Measurements from ENCODE around the gene ZIK1. TPM values are rescaled to one million over a fixed set of nuclear protein-coding genes. Genes with fewer than 3 reads are reported as not detected.

The ZIK1 gene
- total and polyA plus RNA-seq, 2 experiments from 2014 or later, result 10.3 to 40.5 TPM

GRCh38 chr19:57570707-57571106, 13.2 kb upstream of the ZIK1 start:
- no peak overlapping the region for H3K4me3 Mint-ChIP-seq
- Histone ChIP-seq H3K36me3 (ENCODE audit: insufficient read depth) (peaks cover 42% of the 10 kb centered on the region), H3K4me2 (no peak overlapping the region), H3K27ac (ENCODE audit: low read depth) (no peak overlapping the region), H3K9me2 (ENCODE audit: insufficient read depth) (0 out of 2 replicates have a peak, but pooled peaks cover under 1% of the 10 kb centered on the region), H2AFZ (no peak overlapping the region), H3F3A (replicated peaks; ENCODE audit: low read depth) (no peaks in the 10 kb centered on the region), H4K20me1 (replicated peaks; ENCODE audit: insufficient read depth) (no peaks in the 10 kb centered on the region), H3K4me3 (no peak overlapping the region), H3K79me2 (replicated peaks; ENCODE audit: insufficient read depth) (no peaks in the 10 kb centered on the region), H3K27me3 (ENCODE audit: insufficient read depth) (no peaks in the 10 kb centered on the region), H3K4me1 (ENCODE audit: insufficient read depth) (no peaks in the 10 kb centered on the region)
- TF ChIP-seq, protein P1, sequence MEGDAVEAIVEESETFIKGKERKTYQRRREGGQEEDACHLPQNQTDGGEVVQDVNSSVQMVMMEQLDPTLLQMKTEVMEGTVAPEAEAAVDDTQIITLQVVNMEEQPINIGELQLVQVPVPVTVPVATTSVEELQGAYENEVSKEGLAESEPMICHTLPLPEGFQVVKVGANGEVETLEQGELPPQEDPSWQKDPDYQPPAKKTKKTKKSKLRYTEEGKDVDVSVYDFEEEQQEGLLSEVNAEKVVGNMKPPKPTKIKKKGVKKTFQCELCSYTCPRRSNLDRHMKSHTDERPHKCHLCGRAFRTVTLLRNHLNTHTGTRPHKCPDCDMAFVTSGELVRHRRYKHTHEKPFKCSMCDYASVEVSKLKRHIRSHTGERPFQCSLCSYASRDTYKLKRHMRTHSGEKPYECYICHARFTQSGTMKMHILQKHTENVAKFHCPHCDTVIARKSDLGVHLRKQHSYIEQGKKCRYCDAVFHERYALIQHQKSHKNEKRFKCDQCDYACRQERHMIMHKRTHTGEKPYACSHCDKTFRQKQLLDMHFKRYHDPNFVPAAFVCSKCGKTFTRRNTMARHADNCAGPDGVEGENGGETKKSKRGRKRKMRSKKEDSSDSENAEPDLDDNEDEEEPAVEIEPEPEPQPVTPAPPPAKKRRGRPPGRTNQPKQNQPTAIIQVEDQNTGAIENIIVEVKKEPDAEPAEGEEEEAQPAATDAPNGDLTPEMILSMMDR (conservative IDR thresholded peaks at IDR 0.05; ENCODE audit: low read depth in 2 of 2), result no peak
- TF ChIP-seq EZH2phosphoT487 (IDR thresholded peaks at IDR 0.05; ENCODE audit: unreplicated experiment), result no peak
- no peak for TF ChIP-seq EZH2 (IDR thresholded peaks at IDR 0.05; ENCODE audit: low read depth, unreplicated experiment)
- no peak for TF ChIP-seq ZNF331 (CRISPR knock-in tag; IDR thresholded peaks at IDR 0.05; ENCODE audit: low read depth)
- TF ChIP-seq CREB1 (CRISPR knock-in tag; IDR thresholded peaks at IDR 0.05; ENCODE audit: low read depth), result no peak
- no peak for TF ChIP-seq ZNF462 (CRISPR knock-in tag; IDR thresholded peaks at IDR 0.05)
- TF ChIP-seq NANOG (IDR thresholded peaks at IDR 0.05; ENCODE audit: borderline replicate concordance), result no peak
- no peak for TF ChIP-seq STAT1 (IDR thresholded peaks at IDR 0.05; ENCODE audit: unreplicated experiment)
- no peak for TF ChIP-seq ZNF114 (CRISPR knock-in tag; IDR thresholded peaks at IDR 0.05)
- TF ChIP-seq REST (IDR thresholded peaks at IDR 0.05; ENCODE audit: unreplicated experiment), result no peak
- TF ChIP-seq ETS1 (IDR thresholded peaks at IDR 0.05), result no peak
- TF ChIP-seq JUNB (IDR thresholded peaks at IDR 0.05; ENCODE audit: unreplicated experiment), result no peak
- TF ChIP-seq POLR2AphosphoS5 (IDR thresholded peaks at IDR 0.05; ENCODE audit: low read depth), result no peak
- H3K27me3 Mint-ChIP-seq (ENCODE audit: insufficient read depth, low read depth, poor library complexity), result peaks cover 4% of the 10 kb centered on the region
- DNase-seq (ENCODE audit: low spot score) (no peak), ATAC-seq (no peak)
- H3K9me3 Mint-ChIP-seq, result peaks cover 100% of the 10 kb centered on the region
- H3K4me1 Mint-ChIP-seq, result no peaks in the 10 kb centered on the region
- peaks cover 84% of the 10 kb centered on the region for H3K36me3 Mint-ChIP-seq (ENCODE audit: low read depth)
- H3K27ac Mint-ChIP-seq, result no peak overlapping the region

Measured in GM23338 (cell line).